B cell (primary cell): ENCODE measurements around the gene DLGAP4. TPM values are rescaled to one million over a fixed set of nuclear protein-coding genes. Genes with fewer than 3 reads are reported as not detected.

Experiments
- ATAC-seq: fragments of 200-7000 bp; cut with Tn5 transposase; one replicate; pipeline ENCODE4 v1.10.0; 2021; ENCODE audit warnings: low read depth, mild to moderate bottlenecking, moderate number of reproducible peaks, moderate library complexity
- CTCF ChIA-PET: fragments of 350-600 bp; sonication (Branson Sonifier 250); formaldehyde crosslinking; loops from one replicate; lab custom pipeline; 2021; ENCODE audit warnings: antibody characterized with exemption, inconsistent platforms; lab: Charles Lee
- POLR2A ChIA-PET: fragments of 350-600 bp; sonication (Branson Sonifier 250); formaldehyde crosslinking; loops from one replicate; lab custom pipeline; 2021; ENCODE audit warnings: antibody characterized with exemption; lab: Charles Lee
- DNase-seq: peaks from one replicate; pipeline ENCODE4 v3.0.0; 2013
- H2AFZ ChIP-seq: 2 replicates; pipeline ENCODE4 v1.6.1; 2012; ENCODE audit warnings: mild to moderate bottlenecking, low read depth, low read length; ENCODE audit not compliant: insufficient read depth, poor library complexity, severe bottlenecking
- H3K27ac ChIP-seq, 2 donors: 1 replicate in 1 of 2; 2 replicates in 1 of 2; pipeline ENCODE4 v1.5.1; 2012 to 2013; ENCODE audit warnings: low read length in 2 of 2, mild to moderate bottlenecking in 2 of 2, moderate library complexity in 1 of 2
- H3K27me3 ChIP-seq, 4 experiments: fragments of 200-600 bp in 1 of 4; sonication (generic) in 1 of 4; replicated peaks in 1 of 4; 1 replicate in 2 of 4; 2 replicates in 2 of 4; pipeline versions ENCODE4 v1.6.1 to v1.7.0; 2013 to 2016; ENCODE audit warnings: low read length in 3 of 4, mild to moderate bottlenecking in 2 of 4, mixed read lengths in 1 of 4, moderate library complexity in 1 of 4; ENCODE audit not compliant: insufficient read depth in 4 of 4, control insufficient read depth in 3 of 4; ENCODE audit errors: control extremely low read depth in 1 of 4
- H3K36me3 ChIP-seq, 2 experiments: replicated peaks in 1 of 2; 1 replicate in 1 of 2; 2 replicates in 1 of 2; pipeline versions ENCODE4 v1.6.1 to v1.7.1; 2013; ENCODE audit warnings: low read length in 1 of 2; ENCODE audit not compliant: insufficient read depth in 2 of 2, control insufficient read depth in 1 of 2; ENCODE audit errors: control extremely low read depth in 1 of 2, extremely low read depth in 1 of 2
- H3K4me1 ChIP-seq, 2 donors: fragments of 200-600 bp in 1 of 2; sonication (generic) in 1 of 2; 1 replicate in 1 of 2; 2 replicates in 1 of 2; pipeline versions ENCODE4 v1.5.1 to v1.6.1; 2013 to 2017; ENCODE audit warnings: low read length in 2 of 2; ENCODE audit not compliant: control insufficient read depth in 2 of 2, insufficient read depth in 2 of 2
- H3K4me2 ChIP-seq: replicated peaks from 2 replicates; pipeline ENCODE3; 2012; ENCODE audit warnings: mild to moderate bottlenecking, low read depth, low read length; ENCODE audit not compliant: poor library complexity, severe bottlenecking
- H3K4me3 ChIP-seq, 5 experiments: fragments of 200-600 bp in 1 of 5; sonication (generic) in 1 of 5; 1 replicate in 3 of 5; 2 replicates in 2 of 5; pipeline versions ENCODE4 v1.5.1 to v1.7.0; 2011 to 2016; ENCODE audit warnings: low read length in 4 of 5, mild to moderate bottlenecking in 4 of 5, low read depth in 2 of 5, control low read depth in 1 of 5, moderate library complexity in 1 of 5; ENCODE audit not compliant: insufficient read depth in 1 of 5; ENCODE audit errors: control extremely low read depth in 1 of 5, extremely low read depth in 1 of 5
- H3K79me2 ChIP-seq: fragments of 200-600 bp; sonication (generic); one replicate; pipeline ENCODE4 v1.6.0; 2016; ENCODE audit warnings: low read length; ENCODE audit not compliant: control insufficient read depth, insufficient read depth
- H3K9ac ChIP-seq: fragments of 200-600 bp; sonication (generic); 2 replicates; pipeline ENCODE4 v1.6.1; 2017; ENCODE audit warnings: mild to moderate bottlenecking, low read length, moderate library complexity
- H3K9me3 ChIP-seq, 3 donors: one replicate each; pipeline versions ENCODE4 v1.6.1 to v1.7.1; 2013; ENCODE audit warnings: low read length in 2 of 3; ENCODE audit not compliant: control insufficient read depth in 2 of 3, insufficient read depth in 1 of 3; ENCODE audit errors: control extremely low read depth in 1 of 3
- H4K20me1 ChIP-seq: 2 replicates; pipeline ENCODE4 v1.6.0; 2012; ENCODE audit warnings: mild to moderate bottlenecking, low read length; ENCODE audit not compliant: insufficient read depth, control insufficient read depth, poor library complexity, severe bottlenecking
- H3K27ac Mint-ChIP-seq: one replicate; pipeline ENCODE4 v1.8.0; 2021; ENCODE audit warnings: mixed read lengths
- H3K27me3 Mint-ChIP-seq: one replicate; pipeline ENCODE4 v1.8.0; 2021; ENCODE audit warnings: mixed read lengths
- H3K4me1 Mint-ChIP-seq: one replicate; pipeline ENCODE4 v1.8.0; 2021; ENCODE audit warnings: mixed read lengths
- H3K4me3 Mint-ChIP-seq: one replicate; pipeline ENCODE4 v1.8.0; 2021; ENCODE audit warnings: mixed read lengths
- H3K9me3 Mint-ChIP-seq: one replicate; pipeline ENCODE4 v1.8.0; 2022; ENCODE audit warnings: mixed read lengths; ENCODE audit not compliant: insufficient read depth
- EZH2 ChIP-seq: IDR thresholded peaks from 2 replicates; pipeline ENCODE4 v1.6.1; 2012; ENCODE audit warnings: borderline replicate concordance, low read depth, mild to moderate bottlenecking, moderate library complexity, low read length; ENCODE audit not compliant: insufficient read depth, poor library complexity, severe bottlenecking
- WGBS: methylation state at CpG from one replicate; pipeline ENCODE4 v1.1.5; 2013; ENCODE audit warnings: missing lambda C conversion rate; ENCODE audit not compliant: insufficient coverage; 5-methylcytosine and 5-hydroxymethylcytosine counted together
- intact Hi-C: fragments of 100-400 bp; cut with micrococcal nuclease; formaldehyde crosslinking; loops from one replicate; pipeline ENCODE4 v1.10.0; 2022
- polyA plus RNA-seq: library from polyadenylated mRNA; depleted of rRNA; stranded (reverse); fragments of >200 nt; gene quantifications from 2 replicates; pipeline ENCODE4 v1.2.3, GENCODE V29; 2012
- total RNA-seq, 2 donors: library from RNA; stranded (reverse); fragments of 120-200 nt in 1 of 2; gene quantifications; 1 replicate in 1 of 2; 2 replicates in 1 of 2; pipeline versions ENCODE4 v1.2.3 to v1.2.4, GENCODE V29; 2013 to 2022
- TF ChIP-seq, protein P1 (sequence below): fragments of 200-600 bp; IDR thresholded peaks from one replicate; pipeline ENCODE4 v1.8.0; 2022; ENCODE audit warnings: antibody characterized with exemption, mild to moderate bottlenecking

DLGAP4 gene
- total and polyA plus RNA-seq, 2 donors (not counting 1 experiment from before 2014, with no cell fraction given), result 68.8 to 87.8 TPM

DNA sequence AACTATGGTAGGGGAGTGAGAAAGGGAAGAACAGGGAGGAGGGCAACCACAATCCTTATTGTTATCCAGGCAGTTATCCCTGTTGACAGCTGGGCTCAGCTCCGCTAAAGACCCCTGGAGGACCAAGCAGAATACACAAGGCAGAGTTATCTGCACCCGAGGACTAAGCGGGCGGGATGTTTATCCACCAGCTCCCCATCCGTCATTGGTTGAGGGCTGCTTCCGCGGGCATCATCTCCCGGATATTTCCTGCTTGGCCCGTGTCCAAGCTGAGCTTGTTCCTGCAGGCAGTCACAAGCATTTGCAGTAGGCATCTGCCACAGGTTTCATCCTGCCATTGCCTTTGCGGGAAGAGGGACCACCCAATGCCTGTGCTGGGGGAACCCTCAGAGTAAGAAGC is 102.1 kb downstream of the DLGAP4 start:
- no peaks in the 10 kb centered on the region for H3K4me1 Mint-ChIP-seq

DNA sequence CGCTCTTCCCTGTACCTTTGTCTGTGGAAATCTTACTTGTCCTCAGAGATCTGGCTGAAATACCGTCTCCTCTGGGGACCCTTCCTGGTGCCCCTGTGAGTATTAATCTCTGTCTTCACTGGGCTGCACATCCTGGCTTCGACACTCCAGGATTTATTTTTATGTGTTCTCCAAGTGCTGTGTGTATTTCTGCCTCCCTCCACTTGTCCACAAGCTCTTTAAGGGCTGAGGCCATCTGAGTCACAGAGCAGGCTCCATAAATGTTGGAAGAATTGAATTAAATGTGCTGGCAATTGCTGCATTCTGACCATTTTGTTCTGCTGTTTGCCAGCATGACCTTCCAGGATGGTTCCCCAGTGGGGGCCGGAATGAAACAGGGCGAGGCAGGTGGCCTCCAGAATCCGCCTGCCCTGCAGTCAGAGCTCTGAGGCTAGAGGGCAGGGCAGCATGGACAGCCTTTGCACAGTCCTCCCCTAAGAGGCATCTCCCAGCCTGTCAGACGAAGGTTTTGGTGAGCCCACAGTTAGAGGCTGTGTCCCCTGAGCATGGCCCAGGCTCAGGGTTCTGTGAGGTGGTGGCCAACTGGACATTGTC is 105.8 kb downstream of the DLGAP4 start:
- Histone ChIP-seq H3K9ac (no peak overlapping the region), H2AFZ (no peak overlapping the region), H3K27me3 (peaks cover 0 to 5% (median 0%) of the 10 kb centered on the region in 4 experiments), H3K4me3 (no peak overlapping the region), H4K20me1 (no peaks in the 10 kb centered on the region), H3K79me2 (no peaks in the 10 kb centered on the region), H3K4me2 (no peak overlapping the region), H3K4me1 (no peaks in the 10 kb centered on the region), H3K36me3 (no peaks in the 10 kb centered on the region), H3K9me3 (peaks cover 0 to 9% (median 0%) of the 10 kb centered on the region in 3 donors), H3K27ac (no peak overlapping the region)
- Mint-ChIP-seq H3K4me3 (no peak overlapping the region), H3K4me1 (no peaks in the 10 kb centered on the region), H3K27me3 (peaks cover 22% of the 10 kb centered on the region), H3K9me3 (no peaks in the 10 kb centered on the region), H3K27ac (no peak overlapping the region)
- intact Hi-C loops, result no loop called here
- CTCF ChIA-PET, result no interaction called here
- 80% methylated on average over 6 of the region's 7 CpGs for WGBS
- POLR2A ChIA-PET, result no interaction called here
- ATAC-seq, result no peak
- no peak for DNase-seq
- TF ChIP-seq, protein P1, sequence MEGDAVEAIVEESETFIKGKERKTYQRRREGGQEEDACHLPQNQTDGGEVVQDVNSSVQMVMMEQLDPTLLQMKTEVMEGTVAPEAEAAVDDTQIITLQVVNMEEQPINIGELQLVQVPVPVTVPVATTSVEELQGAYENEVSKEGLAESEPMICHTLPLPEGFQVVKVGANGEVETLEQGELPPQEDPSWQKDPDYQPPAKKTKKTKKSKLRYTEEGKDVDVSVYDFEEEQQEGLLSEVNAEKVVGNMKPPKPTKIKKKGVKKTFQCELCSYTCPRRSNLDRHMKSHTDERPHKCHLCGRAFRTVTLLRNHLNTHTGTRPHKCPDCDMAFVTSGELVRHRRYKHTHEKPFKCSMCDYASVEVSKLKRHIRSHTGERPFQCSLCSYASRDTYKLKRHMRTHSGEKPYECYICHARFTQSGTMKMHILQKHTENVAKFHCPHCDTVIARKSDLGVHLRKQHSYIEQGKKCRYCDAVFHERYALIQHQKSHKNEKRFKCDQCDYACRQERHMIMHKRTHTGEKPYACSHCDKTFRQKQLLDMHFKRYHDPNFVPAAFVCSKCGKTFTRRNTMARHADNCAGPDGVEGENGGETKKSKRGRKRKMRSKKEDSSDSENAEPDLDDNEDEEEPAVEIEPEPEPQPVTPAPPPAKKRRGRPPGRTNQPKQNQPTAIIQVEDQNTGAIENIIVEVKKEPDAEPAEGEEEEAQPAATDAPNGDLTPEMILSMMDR, result no peak
- TF ChIP-seq EZH2, result no peak

More for the DNA sequence above, 102.1 kb downstream of the DLGAP4 start:
- no peaks in the 10 kb centered on the region for H3K4me1 ChIP-seq
- H3K4me2 ChIP-seq, result no peak overlapping the region
- Mint-ChIP-seq H3K9me3 (no peaks in the 10 kb centered on the region), H3K4me3 (no peak overlapping the region), H3K27ac (no peak overlapping the region), H3K27me3 (peaks cover 35% of the 10 kb centered on the region)
- H3K9ac ChIP-seq, result no peak overlapping the region
- no peak overlapping the region for H3K4me3 ChIP-seq
- WGBS, result 37% methylated on average over 10 of the region's 10 CpGs
- no peak for TF ChIP-seq EZH2
- TF ChIP-seq, protein P1, result no peak
- H3K36me3 ChIP-seq, result no peaks in the 10 kb centered on the region
- no peak for DNase-seq
- POLR2A ChIA-PET, result no interaction called here
- CTCF ChIA-PET, result no interaction called here
- intact Hi-C loops, result no loop called here
- H2AFZ ChIP-seq, result no peak overlapping the region
- H4K20me1 ChIP-seq, result no peaks in the 10 kb centered on the region
- ATAC-seq, result no peak
- peaks cover 0 to 10% (median 0%) of the 10 kb centered on the region in 3 donors for H3K9me3 ChIP-seq
- no peaks in the 10 kb centered on the region for H3K79me2 ChIP-seq
- H3K27me3 ChIP-seq, result peaks cover 0 to 7% (median 2%) of the 10 kb centered on the region in 4 experiments
- H3K27ac ChIP-seq, result no peak overlapping the region
